Measurements from ENCODE around the gene SECISBP2L. TPM values are rescaled to one million over a fixed set of nuclear protein-coding genes. Genes with fewer than 3 reads are reported as not detected.

The SECISBP2L gene
- total RNA-seq, 1 experiment from 2014 or later = 24.7 TPM

GRCh38 chr15:48939648-48940047 is 106.6 kb downstream of the SECISBP2L start:
- Histone ChIP-seq H3K79me2 (ENCODE audit: insufficient read depth, low read length) (no peaks in the 10 kb centered on the region), H3K18ac (ENCODE audit: insufficient read length, low read depth, low read length) (no peak overlapping the region), H4K8ac (replicated peaks; ENCODE audit: insufficient read length, low read depth, low read length) (no peak overlapping the region), H3K79me1 (ENCODE audit: insufficient read depth, low read depth, low read length, poor library complexity, severe bottlenecking) (no peaks in the 10 kb centered on the region), H2AFZ (ENCODE audit: low read length) (no peak overlapping the region), H4K91ac (ENCODE audit: insufficient read length, low read depth, low read length) (no peak overlapping the region), H3K4me2 (ENCODE audit: insufficient read depth, insufficient read length, low read length) (no peak overlapping the region), H2BK20ac (ENCODE audit: low read depth, low read length, poor library complexity, severe bottlenecking) (no peak overlapping the region), H3K9me3 (ENCODE audit: control insufficient read depth, low read depth, low read length) (no peaks in the 10 kb centered on the region), H3K27me3 (ENCODE audit: insufficient read depth, low read length) (no peaks in the 10 kb centered on the region), H3K9ac (ENCODE audit: extremely low read depth, insufficient read length, low read length) (no peak overlapping the region), H4K20me1 (ENCODE audit: control insufficient read depth, insufficient read depth, insufficient read length) (no peaks in the 10 kb centered on the region), H2BK15ac (ENCODE audit: low read depth, low read length) (no peak overlapping the region), H3K23ac (ENCODE audit: insufficient read length, low read depth, low read length) (no peak overlapping the region), H3K23me2 (ENCODE audit: insufficient read length, low read depth, low read length, poor library complexity, severe bottlenecking) (no peaks in the 10 kb centered on the region), H4K5ac (ENCODE audit: insufficient read length, low read depth, low read length) (no peak overlapping the region), H3K4ac (ENCODE audit: low read depth, low read length) (no peak overlapping the region), H3T11ph (ENCODE audit: low read length) (no peak overlapping the region), H2BK120ac (ENCODE audit: low read depth, low read length, poor library complexity, severe bottlenecking) (no peak overlapping the region), H3K56ac (ENCODE audit: insufficient read length, low read depth, low read length) (no peak overlapping the region), H2AK5ac (ENCODE audit: insufficient read length, low read length) (no peak overlapping the region), H2BK12ac (ENCODE audit: insufficient read length, low read depth, low read length) (no peak overlapping the region), H3K14ac (ENCODE audit: insufficient read depth, low read length) (no peak overlapping the region), H3K4me1 (ENCODE audit: insufficient read depth, low read length) (no peaks in the 10 kb centered on the region), H2BK5ac (ENCODE audit: insufficient read length, low read length) (no peak overlapping the region), H3K27ac (ENCODE audit: insufficient read length, low read depth, low read length) (no peak overlapping the region)
- H3K27ac Mint-ChIP-seq = no peak overlapping the region
- peaks cover 6% of the 10 kb centered on the region; the same call in 1 of the 2 replicates for H3K27me3 Mint-ChIP-seq (ENCODE audit: low read depth)
- DNase-seq = no peak
- no peak overlapping the region for H3K4me3 Mint-ChIP-seq
- H3K9me3 Mint-ChIP-seq = no peaks in the 10 kb centered on the region
- TF ChIP-seq CTCF (conservative IDR thresholded peaks at IDR 0.05) = no peak
- no CpG with 5 or more reads among the region's 4 CpGs for WGBS (ENCODE audit: extremely low coverage, insufficient read length, low lambda C conversion rate)
- no peaks in the 10 kb centered on the region for H3K4me1 Mint-ChIP-seq
- no peaks in the 10 kb centered on the region for H3K36me3 Mint-ChIP-seq (ENCODE audit: insufficient read depth in 1 of 3, low read depth in 3 of 3)

Other genes starting within 250 kb of the SECISBP2L start
- gene CEP152, start 235.4 kb downstream of the SECISBP2L start, total RNA-seq (2021) = 10.9 TPM in 2 replicates
- 112 and 113 TPM in 2 replicates for gene EID1, start 168.3 kb downstream of the SECISBP2L start, total RNA-seq (2021)
- gene SHC4, start 82.5 kb downstream of the SECISBP2L start, total RNA-seq (2021) = 0.26 and 0.55 TPM in 2 replicates
- gene COPS2, start 109.2 kb upstream of the SECISBP2L start, total RNA-seq (2021) = 88.3 and 89.5 TPM in 2 replicates
- 12.4 and 13.7 TPM in 2 replicates for gene GALK2, start 123.8 kb upstream of the SECISBP2L start, total RNA-seq (2021)

Data from H9 (cell line).